HEK293 (cell line): Measurements from ENCODE around the gene LCN2.

Experiments used
- CTCF ChIA-PET: fragments of 350-600 bp; formaldehyde crosslinking; extraction: SDS; loops from one replicate; lab custom pipeline; 2021; ENCODE audit warnings: antibody characterized with exemption; lab: Yijun Ruan, JAX
- POLR2A ChIA-PET: fragments of 300-600 bp; formaldehyde crosslinking; extraction: SDS; loops from one replicate; lab custom pipeline; 2020; ENCODE audit warnings: antibody characterized with exemption, inconsistent platforms; lab: Yijun Ruan, JAX
- H3K27ac ChIP-seq: fragments of 200-500 bp; sonication (Bioruptor generic); 2 replicates; pipeline ENCODE4 v1.5.1; 2014; ENCODE audit warnings: low read depth, low read length, control low read depth, inconsistent platforms; ENCODE audit errors: extremely low read depth
- H3K36me3 ChIP-seq, 2 experiments: fragments of 200-500 bp in 1 of 2; sonication (Bioruptor generic) in 1 of 2; 1 replicate in 1 of 2; 2 replicates in 1 of 2; pipeline ENCODE4 v1.5.1; 2014 to 2017; ENCODE audit warnings: inconsistent platforms in 2 of 2, low read length in 2 of 2; ENCODE audit not compliant: control insufficient read depth in 2 of 2, insufficient read depth in 1 of 2
- H3K4me1 ChIP-seq: fragments of 200-500 bp; sonication (Bioruptor generic); 2 replicates; pipeline ENCODE4 v1.5.1; 2014; ENCODE audit warnings: mild to moderate bottlenecking, low read length, inconsistent platforms; ENCODE audit not compliant: control insufficient read depth, insufficient read depth
- H3K4me3 ChIP-seq: 2 replicates; pipeline ENCODE4 v1.5.1; 2011; ENCODE audit warnings: low read depth, mild to moderate bottlenecking, control low read depth, low read length, moderate library complexity
- H3K9me3 ChIP-seq: fragments of 200-500 bp; sonication (Bioruptor generic); 2 replicates; pipeline ENCODE4 v1.5.1; 2014; ENCODE audit warnings: low read depth, low read length, inconsistent platforms; ENCODE audit not compliant: control insufficient read depth, insufficient read depth
- HOXC10 ChIP-seq: sonication (generic); formaldehyde crosslinking; IDR thresholded peaks from 2 replicates; pipeline ENCODE4 v1.8.1; 2023; ENCODE audit warnings: mild to moderate bottlenecking, missing genetic modification reagents
- SP7 ChIP-seq: fragments of 450-650 bp; formaldehyde crosslinking; IDR thresholded peaks from 2 replicates; pipeline ENCODE4 v1.5.1; 2016; ENCODE audit warnings: missing biosample characterization, missing genetic modification characterization
- ZBTB21 ChIP-seq: fragments of 450-650 bp; formaldehyde crosslinking; IDR thresholded peaks from 2 replicates; pipeline ENCODE4 v1.5.1; 2017; ENCODE audit warnings: missing biosample characterization, missing genetic modification characterization
- ZBTB7A ChIP-seq: fragments of 450-650 bp; formaldehyde crosslinking; IDR thresholded peaks from 2 replicates; pipeline ENCODE4 v1.5.1; 2016; ENCODE audit warnings: low read depth, missing biosample characterization, missing genetic modification characterization
- ZBTB8A ChIP-seq: fragments of 450-650 bp; formaldehyde crosslinking; IDR thresholded peaks from 2 replicates; pipeline ENCODE4 v1.5.1; 2016; ENCODE audit warnings: missing biosample characterization, missing genetic modification characterization
- ZFHX2 ChIP-seq: fragments of 450-650 bp; formaldehyde crosslinking; conservative IDR thresholded peaks from 2 replicates; pipeline ENCODE4 v1.5.1; 2016; ENCODE audit warnings: missing biosample characterization, missing genetic modification characterization
- ZNF132 ChIP-seq: fragments of 450-650 bp; formaldehyde crosslinking; IDR thresholded peaks from 2 replicates; pipeline ENCODE4 v1.5.1; 2017; ENCODE audit warnings: missing biosample characterization, missing genetic modification characterization, borderline replicate concordance
- ZNF157 ChIP-seq: fragments of 450-650 bp; formaldehyde crosslinking; IDR thresholded peaks from 2 replicates; pipeline ENCODE4 v1.5.1; 2016; ENCODE audit warnings: missing biosample characterization, missing genetic modification characterization
- ZNF19 ChIP-seq: fragments of 450-650 bp; formaldehyde crosslinking; IDR thresholded peaks from 2 replicates; pipeline ENCODE4; 2016; ENCODE audit warnings: missing biosample characterization, missing genetic modification characterization, low read depth
- ZNF214 ChIP-seq: fragments of 450-650 bp; formaldehyde crosslinking; IDR thresholded peaks from 2 replicates; pipeline ENCODE4 v1.5.1; 2017; ENCODE audit warnings: missing biosample characterization, mild to moderate bottlenecking, missing genetic modification characterization, borderline replicate concordance
- ZNF23 ChIP-seq: fragments of 450-650 bp; formaldehyde crosslinking; IDR thresholded peaks from 2 replicates; pipeline ENCODE4 v1.5.1; 2016; ENCODE audit warnings: missing biosample characterization, missing genetic modification characterization, borderline replicate concordance
- ZNF239 ChIP-seq: fragments of 450-650 bp; formaldehyde crosslinking; IDR thresholded peaks from 2 replicates; pipeline ENCODE4 v1.5.1; 2016; ENCODE audit warnings: missing biosample characterization, missing genetic modification characterization
- ZNF341 ChIP-seq: fragments of 450-650 bp; formaldehyde crosslinking; IDR thresholded peaks from 2 replicates; pipeline ENCODE4; 2016; ENCODE audit warnings: low read depth, missing biosample characterization, missing genetic modification characterization
- ZNF514 ChIP-seq: fragments of 450-650 bp; formaldehyde crosslinking; IDR thresholded peaks from 2 replicates; pipeline ENCODE4 v1.5.1; 2016; ENCODE audit warnings: missing biosample characterization, missing genetic modification characterization
- ZNF549 ChIP-seq: fragments of 450-650 bp; IDR thresholded peaks from 2 replicates; pipeline ENCODE4 v1.5.1; 2018; ENCODE audit warnings: missing biosample characterization, missing genetic modification characterization, mild to moderate bottlenecking, inconsistent platforms, moderate library complexity
- ZNF623 ChIP-seq: fragments of 450-650 bp; formaldehyde crosslinking; IDR thresholded peaks from 2 replicates; pipeline ENCODE4 v1.5.1; 2016; ENCODE audit warnings: missing biosample characterization, missing genetic modification characterization
- ZNF660 ChIP-seq: fragments of 450-650 bp; IDR thresholded peaks from 2 replicates; pipeline ENCODE4 v1.5.1; 2018; ENCODE audit warnings: missing biosample characterization, mild to moderate bottlenecking, missing genetic modification characterization
- ZNF768 ChIP-seq: fragments of 450-650 bp; formaldehyde crosslinking; IDR thresholded peaks from 2 replicates; pipeline ENCODE4 v1.5.1; 2018; ENCODE audit warnings: missing biosample characterization, mild to moderate bottlenecking, missing genetic modification characterization
- ZNF777 ChIP-seq: fragments of 450-650 bp; formaldehyde crosslinking; IDR thresholded peaks from 2 replicates; pipeline ENCODE4 v1.5.1; 2017; ENCODE audit warnings: missing biosample characterization, missing genetic modification characterization, borderline replicate concordance
- ZNF791 ChIP-seq: fragments of 450-650 bp; formaldehyde crosslinking; IDR thresholded peaks from 2 replicates; pipeline ENCODE4 v1.5.1; 2016; ENCODE audit warnings: missing biosample characterization, missing genetic modification characterization
- ZSCAN30 ChIP-seq: fragments of 450-650 bp; IDR thresholded peaks from 2 replicates; pipeline ENCODE4 v1.5.1; 2018; ENCODE audit warnings: missing biosample characterization, mild to moderate bottlenecking, missing genetic modification characterization, moderate library complexity
- ZXDB ChIP-seq: fragments of 450-650 bp; formaldehyde crosslinking; IDR thresholded peaks from 2 replicates; pipeline ENCODE4 v1.5.1; 2016; ENCODE audit warnings: missing biosample characterization, missing genetic modification characterization
- TF ChIP-seq, protein P1 (sequence below): fragments of 450-650 bp; formaldehyde crosslinking; IDR thresholded peaks from 2 replicates; pipeline ENCODE4 v1.5.1; 2016; ENCODE audit warnings: missing biosample characterization, missing genetic modification characterization
- TF ChIP-seq, protein P2 (sequence below): fragments of 450-650 bp; formaldehyde crosslinking; IDR thresholded peaks from 2 replicates; pipeline ENCODE4 v1.5.1; 2016; ENCODE audit warnings: missing biosample characterization, missing genetic modification characterization
- TF ChIP-seq, protein P3 (sequence below): fragments of 450-650 bp; formaldehyde crosslinking; IDR thresholded peaks from 2 replicates; pipeline ENCODE4 v1.5.1; 2016; ENCODE audit warnings: missing biosample characterization, missing genetic modification characterization
- TF ChIP-seq, protein P4 (sequence below): fragments of 450-650 bp; formaldehyde crosslinking; IDR thresholded peaks from 2 replicates; pipeline ENCODE4 v1.5.1; 2016; ENCODE audit warnings: missing biosample characterization, missing genetic modification characterization, borderline replicate concordance

Gene LCN2

DNA sequence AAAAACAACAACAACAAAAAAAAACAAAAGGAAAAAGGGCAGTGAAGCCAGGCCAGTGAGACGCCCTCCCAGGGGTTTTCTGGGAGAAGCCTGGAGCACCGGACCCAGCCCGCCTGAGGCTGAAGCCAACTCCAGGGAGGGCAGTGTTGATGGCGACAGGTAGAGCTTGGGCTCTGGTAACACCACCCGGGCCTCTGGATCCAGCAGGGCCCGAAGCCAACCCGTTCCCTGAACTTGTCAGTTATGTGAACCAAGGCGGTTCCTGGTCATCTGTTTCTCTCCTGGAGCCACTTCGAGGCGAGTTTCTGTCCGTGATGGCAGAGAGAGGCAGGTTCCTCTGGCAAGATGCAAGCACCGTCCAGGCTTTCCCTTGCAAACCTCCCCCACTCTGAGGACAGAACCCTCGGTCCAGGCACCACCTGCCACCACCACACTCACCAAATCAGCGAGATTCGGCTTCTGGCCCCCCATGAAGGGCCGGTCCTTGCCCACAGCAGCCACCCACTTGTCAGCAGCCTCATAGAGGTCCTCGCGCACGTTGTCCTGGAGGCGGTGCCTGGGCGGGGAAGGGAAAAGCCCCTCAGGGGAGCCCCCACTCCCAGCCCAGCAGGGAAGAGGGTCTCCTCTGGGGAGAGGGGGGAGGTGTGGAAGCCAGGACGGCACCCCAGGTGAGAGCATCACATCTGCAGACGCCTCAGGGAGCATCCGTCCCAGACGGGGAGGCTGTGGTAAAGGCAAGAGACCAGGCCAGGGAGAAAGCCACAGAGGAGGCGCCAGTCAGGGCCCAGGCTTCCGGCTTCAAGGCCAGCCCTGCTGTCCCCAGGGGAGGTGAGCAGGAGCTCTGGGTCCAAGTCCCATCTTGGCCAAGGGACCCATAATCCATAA is 27.1 kb upstream of the LCN2 start:
- CTCF ChIA-PET: interaction anchor here (0.6 kb wide), 1 partner anchor 13 kb away, joined by 3 read pairs; no protein-coding TSS in a partner anchor
- no peak overlapping the region for H3K4me3 ChIP-seq
- TF ChIP-seq ZFHX2 (no peak), ZNF768 (tag by site-specific recombination) (no peak), ZNF239 (tag by site-specific recombination) (no peak), ZNF514 (tag by site-specific recombination) (no peak), SP7 (tag by site-specific recombination) (no peak), ZNF214 (no peak), ZSCAN30 (tag by site-specific recombination) (no peak), ZNF623 (tag by site-specific recombination) (no peak), ZBTB21 (tag by site-specific recombination) (no peak), ZNF132 (tag by site-specific recombination) (no peak), ZNF660 (tag by site-specific recombination) (no peak), ZNF791 (tag by site-specific recombination) (no peak), ZBTB8A (no peak)
- TF ChIP-seq, protein P1, sequence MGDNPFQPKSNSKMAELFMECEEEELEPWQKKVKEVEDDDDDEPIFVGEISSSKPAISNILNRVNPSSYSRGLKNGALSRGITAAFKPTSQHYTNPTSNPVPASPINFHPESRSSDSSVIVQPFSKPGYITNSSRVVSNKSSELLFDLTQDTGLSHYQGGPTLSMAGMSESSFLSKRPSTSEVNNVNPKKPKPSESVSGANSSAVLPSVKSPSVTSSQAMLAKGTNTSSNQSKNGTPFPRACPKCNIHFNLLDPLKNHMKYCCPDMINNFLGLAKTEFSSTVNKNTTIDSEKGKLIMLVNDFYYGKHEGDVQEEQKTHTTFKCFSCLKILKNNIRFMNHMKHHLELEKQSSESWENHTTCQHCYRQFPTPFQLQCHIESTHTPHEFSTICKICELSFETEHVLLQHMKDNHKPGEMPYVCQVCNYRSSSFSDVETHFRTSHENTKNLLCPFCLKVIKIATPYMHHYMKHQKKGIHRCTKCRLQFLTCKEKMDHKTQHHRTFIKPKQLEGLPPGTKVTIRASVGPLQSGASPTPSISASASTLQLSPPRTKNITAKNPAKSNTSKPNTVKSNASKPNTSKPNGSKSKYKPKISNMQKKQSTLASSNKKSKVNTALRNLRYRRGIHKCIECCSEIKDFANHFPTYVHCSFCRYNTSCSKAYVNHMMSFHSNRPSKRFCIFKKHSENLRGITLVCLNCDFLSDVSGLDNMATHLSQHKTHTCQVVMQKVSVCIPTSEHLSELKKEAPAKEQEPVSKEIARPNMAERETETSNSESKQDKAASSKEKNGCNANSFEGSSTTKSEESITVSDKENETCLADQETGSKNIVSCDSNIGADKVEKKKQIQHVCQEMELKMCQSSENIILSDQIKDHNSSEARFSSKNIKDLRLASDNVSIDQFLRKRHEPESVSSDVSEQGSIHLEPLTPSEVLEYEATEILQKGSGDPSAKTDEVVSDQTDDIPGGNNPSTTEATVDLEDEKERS: no peak
- TF ChIP-seq, all 188 proteins: peak for 0
- no peaks in the 10 kb centered on the region for H3K9me3 ChIP-seq
- no peaks in the 10 kb centered on the region for H3K4me1 ChIP-seq
- POLR2A ChIA-PET: no interaction called here
- no peak overlapping the region for H3K27ac ChIP-seq
- H3K36me3 ChIP-seq: peaks cover 0 to 56% of the 10 kb centered on the region in 2 experiments; a peak in 2 of 3 replicates

DNA sequence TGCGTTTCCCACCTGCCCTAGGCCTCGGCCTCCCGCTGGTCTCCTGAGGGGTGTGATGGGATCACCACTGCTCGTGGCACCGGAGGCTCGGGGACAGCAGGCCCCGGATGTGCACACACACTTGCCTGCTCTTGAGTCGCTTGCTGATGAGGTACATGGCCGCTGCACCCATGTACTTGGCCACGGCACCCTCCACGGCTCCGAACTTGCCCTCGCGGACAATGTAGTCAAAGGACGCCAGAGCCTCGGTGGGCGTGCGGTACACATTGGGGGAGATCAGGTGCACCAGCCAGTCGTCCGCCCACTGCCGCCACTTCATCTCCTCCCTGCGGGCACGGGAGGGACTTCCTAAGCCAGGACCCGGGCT is 26.5 kb upstream of the LCN2 start:
- Histone ChIP-seq H3K27ac (no peak overlapping the region), H3K4me3 (no peak overlapping the region), H3K9me3 (no peaks in the 10 kb centered on the region), H3K4me1 (no peaks in the 10 kb centered on the region), H3K36me3 (peaks cover 0 to 56% of the 10 kb centered on the region in 2 experiments; a peak in 2 of 3 replicates)
- ChIA-PET POLR2A (no interaction called here), CTCF (no interaction called here)
- TF ChIP-seq ZNF777 (tag by site-specific recombination): no peak
- TF ChIP-seq ZNF341: no peak
- TF ChIP-seq, protein P2, sequence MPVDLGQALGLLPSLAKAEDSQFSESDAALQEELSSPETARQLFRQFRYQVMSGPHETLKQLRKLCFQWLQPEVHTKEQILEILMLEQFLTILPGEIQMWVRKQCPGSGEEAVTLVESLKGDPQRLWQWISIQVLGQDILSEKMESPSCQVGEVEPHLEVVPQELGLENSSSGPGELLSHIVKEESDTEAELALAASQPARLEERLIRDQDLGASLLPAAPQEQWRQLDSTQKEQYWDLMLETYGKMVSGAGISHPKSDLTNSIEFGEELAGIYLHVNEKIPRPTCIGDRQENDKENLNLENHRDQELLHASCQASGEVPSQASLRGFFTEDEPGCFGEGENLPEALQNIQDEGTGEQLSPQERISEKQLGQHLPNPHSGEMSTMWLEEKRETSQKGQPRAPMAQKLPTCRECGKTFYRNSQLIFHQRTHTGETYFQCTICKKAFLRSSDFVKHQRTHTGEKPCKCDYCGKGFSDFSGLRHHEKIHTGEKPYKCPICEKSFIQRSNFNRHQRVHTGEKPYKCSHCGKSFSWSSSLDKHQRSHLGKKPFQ (tag by site-specific recombination): no peak
- TF ChIP-seq, protein P3, sequence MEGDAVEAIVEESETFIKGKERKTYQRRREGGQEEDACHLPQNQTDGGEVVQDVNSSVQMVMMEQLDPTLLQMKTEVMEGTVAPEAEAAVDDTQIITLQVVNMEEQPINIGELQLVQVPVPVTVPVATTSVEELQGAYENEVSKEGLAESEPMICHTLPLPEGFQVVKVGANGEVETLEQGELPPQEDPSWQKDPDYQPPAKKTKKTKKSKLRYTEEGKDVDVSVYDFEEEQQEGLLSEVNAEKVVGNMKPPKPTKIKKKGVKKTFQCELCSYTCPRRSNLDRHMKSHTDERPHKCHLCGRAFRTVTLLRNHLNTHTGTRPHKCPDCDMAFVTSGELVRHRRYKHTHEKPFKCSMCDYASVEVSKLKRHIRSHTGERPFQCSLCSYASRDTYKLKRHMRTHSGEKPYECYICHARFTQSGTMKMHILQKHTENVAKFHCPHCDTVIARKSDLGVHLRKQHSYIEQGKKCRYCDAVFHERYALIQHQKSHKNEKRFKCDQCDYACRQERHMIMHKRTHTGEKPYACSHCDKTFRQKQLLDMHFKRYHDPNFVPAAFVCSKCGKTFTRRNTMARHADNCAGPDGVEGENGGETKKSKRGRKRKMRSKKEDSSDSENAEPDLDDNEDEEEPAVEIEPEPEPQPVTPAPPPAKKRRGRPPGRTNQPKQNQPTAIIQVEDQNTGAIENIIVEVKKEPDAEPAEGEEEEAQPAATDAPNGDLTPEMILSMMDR (tag by site-specific recombination): no peak
- no peak for TF ChIP-seq ZNF549 (tag by site-specific recombination)
- TF ChIP-seq ZNF19 (tag by site-specific recombination): no peak
- no peak for TF ChIP-seq ZNF23
- no peak for TF ChIP-seq ZBTB7A (tag by site-specific recombination)
- TF ChIP-seq ZNF157 (tag by site-specific recombination): no peak
- TF ChIP-seq, protein P4, sequence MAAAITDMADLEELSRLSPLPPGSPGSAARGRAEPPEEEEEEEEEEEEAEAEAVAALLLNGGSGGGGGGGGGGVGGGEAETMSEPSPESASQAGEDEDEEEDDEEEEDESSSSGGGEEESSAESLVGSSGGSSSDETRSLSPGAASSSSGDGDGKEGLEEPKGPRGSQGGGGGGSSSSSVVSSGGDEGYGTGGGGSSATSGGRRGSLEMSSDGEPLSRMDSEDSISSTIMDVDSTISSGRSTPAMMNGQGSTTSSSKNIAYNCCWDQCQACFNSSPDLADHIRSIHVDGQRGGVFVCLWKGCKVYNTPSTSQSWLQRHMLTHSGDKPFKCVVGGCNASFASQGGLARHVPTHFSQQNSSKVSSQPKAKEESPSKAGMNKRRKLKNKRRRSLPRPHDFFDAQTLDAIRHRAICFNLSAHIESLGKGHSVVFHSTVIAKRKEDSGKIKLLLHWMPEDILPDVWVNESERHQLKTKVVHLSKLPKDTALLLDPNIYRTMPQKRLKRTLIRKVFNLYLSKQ (tag by site-specific recombination): no peak
- no peak for TF ChIP-seq ZXDB (tag by site-specific recombination)
- no peak for TF ChIP-seq HOXC10 (CRISPR knock-in tag)
